ENCODE data around the gene COL6A1.

COL6A1 gene

GRCh38 chr21:46050668-46051378, 69.3 kb downstream of the COL6A1 start:
- no peak for DNase-seq

- no peak for DNase-seq
These were observed 69.8 kb downstream of the COL6A1 start for GRCh38 chr21:46051379-46051770.

- no peak for DNase-seq
These were observed 70.5 kb downstream of the COL6A1 start for GRCh38 chr21:46051821-46052675.

GRCh38 chr21:46052703-46053651, 71.4 kb downstream of the COL6A1 start:
- DNase-seq = no peak

- no peak for DNase-seq
These were observed 72.5 kb downstream of the COL6A1 start for GRCh38 chr21:46054031-46054430.

- no peak for DNase-seq
These were observed 72.9 kb downstream of the COL6A1 start for GRCh38 chr21:46054451-46054881.
